K562 (cell line): Measurements from ENCODE around the gene LRMDA. TPM values are rescaled to one million over a fixed set of nuclear protein-coding genes. Genes with fewer than 3 reads are reported as not detected.

ENCODE experiments used
- ATAC-seq: fragments of 200-7000 bp; cut with Tn5 transposase; 3 replicates; pipeline ENCODE4 v1.9.1; 2020; ENCODE audit warnings: moderate library complexity
- BruUV-seq: library from RNA; stranded (reverse); fragments of 400-500 nt; replicated peaks from 2 replicates; lab custom pipeline; 2021; lab: Mats Ljungman, UMichigan
- CTCF ChIA-PET: fragments of 300-600 bp; formaldehyde crosslinking; extraction: SDS; loops from one replicate; lab custom pipeline; 2021; ENCODE audit warnings: low intra/inter-chr PET ratio; lab: Yijun Ruan, JAX
- POLR2A ChIA-PET: fragments of 300-600, 350-650 bp; sonication (Branson Sonifier 250); formaldehyde crosslinking; extraction: SDS; loops from one replicate; lab custom pipeline; 2021; ENCODE audit warnings: antibody characterized with exemption, inconsistent platforms; lab: Yijun Ruan, JAX
- DNase-seq, 4 experiments: peaks; one replicate each; pipeline versions ENCODE4 v3.0.0 to v3.0.0-alpha.2; 2011 to 2018; ENCODE audit warnings: low spot score in 3 of 4, mixed read lengths in 3 of 4; ENCODE audit errors: extremely low read depth in 1 of 4
- FAIRE-seq: peaks from 2 replicates; lab custom pipeline; 2011; peaks lifted over from hg19 to GRCh38; lab: Jason Lieb, UNC
- H2AFZ ChIP-seq: 2 replicates; pipeline ENCODE4 v1.6.0; 2011; ENCODE audit warnings: low read depth, low read length, control low read depth, inconsistent platforms
- H3K27ac ChIP-seq: fragments of 200-600 bp; 3 replicates; pipeline ENCODE4 v1.8.0; 2011; ENCODE audit warnings: low read depth, mild to moderate bottlenecking, control low read depth, inconsistent platforms, low read length, moderate library complexity, mixed read lengths; ENCODE audit errors: extremely low read depth
- H3K27me3 ChIP-seq, 2 experiments: fragments of 300-600 bp in 1 of 2; 2 replicates in 1 of 2; 3 replicates in 1 of 2; pipeline versions ENCODE4 v1.6.0 to v1.8.0; 2011; ENCODE audit warnings: inconsistent platforms in 2 of 2, low read length in 2 of 2, mild to moderate bottlenecking in 1 of 2, mixed read lengths in 1 of 2, moderate library complexity in 1 of 2; ENCODE audit not compliant: control insufficient read depth in 2 of 2, insufficient read depth in 2 of 2
- H3K36me3 ChIP-seq: fragments of 300-600 bp; 3 replicates; pipeline ENCODE4 v1.8.0; 2011; ENCODE audit warnings: mild to moderate bottlenecking, low read length, inconsistent platforms; ENCODE audit not compliant: control insufficient read depth, insufficient read depth
- H3K4me1 ChIP-seq, 2 experiments: fragments of 200-600 bp in 1 of 2; replicated peaks in 1 of 2; 2 replicates in 1 of 2; 3 replicates in 1 of 2; pipeline versions ENCODE4 v1.5.1 to v1.8.0; 2011; ENCODE audit warnings: inconsistent platforms in 2 of 2, low read length in 2 of 2, mild to moderate bottlenecking in 1 of 2, mixed read lengths in 1 of 2, moderate library complexity in 1 of 2; ENCODE audit not compliant: control insufficient read depth in 2 of 2, insufficient read depth in 2 of 2
- H3K4me2 ChIP-seq: 2 replicates; pipeline ENCODE4 v1.6.1; 2011; ENCODE audit warnings: low read length, control low read depth, inconsistent platforms, mixed read lengths; ENCODE audit not compliant: insufficient read depth
- H3K4me3 ChIP-seq: fragments of 200-600 bp; sonication (generic), shearing (Covaris generic); 2 replicates; pipeline ENCODE4 v1.5.1; 2016; ENCODE audit warnings: control low read depth, inconsistent platforms
- H3K79me2 ChIP-seq: fragments of 200-600 bp; 3 replicates; pipeline ENCODE4 v1.8.0; 2011; ENCODE audit warnings: low read length, inconsistent platforms; ENCODE audit not compliant: control insufficient read depth, insufficient read depth
- H3K9ac ChIP-seq, 2 experiments: 2 replicates each; pipeline versions ENCODE4 v1.6.0 to v1.6.1; 2011; ENCODE audit warnings: low read depth in 2 of 2, low read length in 2 of 2, control low read depth in 1 of 2, inconsistent platforms in 1 of 2, mild to moderate bottlenecking in 1 of 2, mixed read lengths in 1 of 2; ENCODE audit not compliant: insufficient read depth in 1 of 2
- H3K9me1 ChIP-seq: one replicate; pipeline ENCODE4 v1.6.0; 2011; ENCODE audit warnings: inconsistent platforms, mild to moderate bottlenecking, low read length, moderate library complexity; ENCODE audit not compliant: control insufficient read depth, insufficient read depth
- H3K9me3 ChIP-seq: replicated peaks from 2 replicates; pipeline ENCODE4 v1.5.1; 2011; ENCODE audit warnings: low read depth, low read length, inconsistent platforms; ENCODE audit not compliant: control insufficient read depth, insufficient read depth
- H4K20me1 ChIP-seq: replicated peaks from 2 replicates; pipeline ENCODE4 v1.6.1; 2011; ENCODE audit warnings: low read length, inconsistent platforms, mixed read lengths; ENCODE audit not compliant: control insufficient read depth, insufficient read depth
- MED1 ChIP-seq: sonication (generic); formaldehyde crosslinking; IDR thresholded peaks from 2 replicates; pipeline ENCODE4 v1.8.1; 2023; ENCODE audit warnings: missing genetic modification reagents, borderline replicate concordance
- MIER1 ChIP-seq: fragments of 450-650 bp; IDR thresholded peaks from 2 replicates; pipeline ENCODE4 v1.6.1; 2016; ENCODE audit warnings: antibody characterized with exemption, mild to moderate bottlenecking, low read depth
- RBM39 ChIP-seq: fragments of 200-400 bp; formaldehyde crosslinking; optimal IDR thresholded peaks from 2 replicates; pipeline ENCODE3; 2018; ENCODE audit warnings: low read depth, low read length
- ZMIZ1 ChIP-seq, 2 experiments: fragments of 150-350 bp in 1 of 2; IDR thresholded peaks; 2 replicates each; pipeline ENCODE4 v1.6.1; 2012 to 2016; ENCODE audit warnings: low read depth in 2 of 2, low read length in 2 of 2, mild to moderate bottlenecking in 1 of 2, moderate library complexity in 1 of 2
- WGBS: fragments of 100-300 bp; shearing (Covaris generic); methylation state at CpG from one replicate; pipeline ENCODE4 v1.1.6; 2016; ENCODE audit warnings: low coverage, mixed read lengths; ENCODE audit not compliant: insufficient coverage; ENCODE audit errors: missing lambda C conversion rate; 5-methylcytosine and 5-hydroxymethylcytosine counted together
- in situ Hi-C: fragments of 300-500 bp; cut with MboI; formaldehyde crosslinking; loops from 4 replicates; pipeline ENCODE4 v1.15.0; 2018; ENCODE audit warnings: inconsistent platforms, mixed read lengths
- intact Hi-C: fragments of 100-400 bp; cut with micrococcal nuclease; formaldehyde crosslinking; loops from 2 replicates; pipeline ENCODE4 v1.14.2; 2022
- polyA plus RNA-seq, 8 experiments: library from polyadenylated mRNA; depleted of rRNA in 4 of 8; stranded (reverse) in 5 of 8; unstranded in 3 of 8; fragments of >200 nt; fragmentation: Nextera tagmentation in 2 of 8; fragmentation: Illumina TruSeq in 1 of 8; extraction: Ambion mirVana in 2 of 8; extraction: Trizol in 1 of 8; gene quantifications; 2 replicates each; pipeline versions ENCODE4 v1.2.1 to v1.2.3, GENCODE V29; 2011 to 2014; ENCODE audit warnings: inconsistent platforms in 1 of 8, missing spikeins in 1 of 8
- total RNA-seq, 7 experiments: library from RNA; depleted of rRNA in 6 of 7; stranded (reverse); fragments of >200 nt in 6 of 7; fragmentation: Illumina TruSeq in 2 of 7; extraction: Trizol in 2 of 7; gene quantifications; 2 replicates each; pipeline versions ENCODE4 v1.2.1 to v1.2.3, GENCODE V29; 2011 to 2021; ENCODE audit warnings: low replicate concordance in 1 of 7
- TF ChIP-seq, protein P1 (sequence below), 2 experiments: fragments of 450-650 bp; IDR thresholded peaks; 2 replicates each; pipeline ENCODE4 v1.6.1; 2016; ENCODE audit warnings: mild to moderate bottlenecking in 2 of 2, borderline replicate concordance in 1 of 2, low read depth in 1 of 2, moderate library complexity in 1 of 2

The LRMDA gene
- total and polyA plus RNA-seq, 9 of the 15 experiments (the other 6 are each of a cell fraction or from before 2014, with no cell fraction given) = 0.25 TPM; not detected in 8

GRCh38 chr10:75736151-75736640 lies 304.8 kb downstream of the LRMDA start:
- no peak overlapping the region for H3K27ac ChIP-seq
- H3K9me3 ChIP-seq = no peaks in the 10 kb centered on the region
- in situ Hi-C loops (no loop called here), intact Hi-C loops (no loop called here)
- H3K4me1 ChIP-seq = no peaks in the 10 kb centered on the region
- H3K4me2 ChIP-seq = no peak overlapping the region
- no peak overlapping the region for H2AFZ ChIP-seq
- no TSS peak for BruUV-seq
- H3K27me3 ChIP-seq = peaks cover 5 to 23% of the 10 kb centered on the region in 2 experiments; a peak in 4 of 5 replicates
- no peak overlapping the region for H3K9ac ChIP-seq
- H4K20me1 ChIP-seq = no peaks in the 10 kb centered on the region
- WGBS = 0% methylated on average over 5 of the region's 5 CpGs
- no peak for ATAC-seq
- FAIRE-seq = no peak
- DNase-seq = no peak
- no peak overlapping the region for H3K4me3 ChIP-seq
- H3K9me1 ChIP-seq = no peaks in the 10 kb centered on the region
- H3K36me3 ChIP-seq = no peaks in the 10 kb centered on the region
- POLR2A ChIA-PET = interaction anchor here (1.8 kb wide), 1 partner anchor 10 kb away, joined by 5 read pairs; no protein-coding TSS in a partner anchor
- H3K79me2 ChIP-seq = no peaks in the 10 kb centered on the region
- CTCF ChIA-PET = no interaction called here
- no peak for TF ChIP-seq ZMIZ1 (IDR thresholded peaks at IDR 0.05; ENCODE audit: low read depth in 2 of 2, low read length in 2 of 2)
- no peak for TF ChIP-seq MED1 (CRISPR knock-in tag)
- no peak for TF ChIP-seq MIER1
- TF ChIP-seq, protein P1, sequence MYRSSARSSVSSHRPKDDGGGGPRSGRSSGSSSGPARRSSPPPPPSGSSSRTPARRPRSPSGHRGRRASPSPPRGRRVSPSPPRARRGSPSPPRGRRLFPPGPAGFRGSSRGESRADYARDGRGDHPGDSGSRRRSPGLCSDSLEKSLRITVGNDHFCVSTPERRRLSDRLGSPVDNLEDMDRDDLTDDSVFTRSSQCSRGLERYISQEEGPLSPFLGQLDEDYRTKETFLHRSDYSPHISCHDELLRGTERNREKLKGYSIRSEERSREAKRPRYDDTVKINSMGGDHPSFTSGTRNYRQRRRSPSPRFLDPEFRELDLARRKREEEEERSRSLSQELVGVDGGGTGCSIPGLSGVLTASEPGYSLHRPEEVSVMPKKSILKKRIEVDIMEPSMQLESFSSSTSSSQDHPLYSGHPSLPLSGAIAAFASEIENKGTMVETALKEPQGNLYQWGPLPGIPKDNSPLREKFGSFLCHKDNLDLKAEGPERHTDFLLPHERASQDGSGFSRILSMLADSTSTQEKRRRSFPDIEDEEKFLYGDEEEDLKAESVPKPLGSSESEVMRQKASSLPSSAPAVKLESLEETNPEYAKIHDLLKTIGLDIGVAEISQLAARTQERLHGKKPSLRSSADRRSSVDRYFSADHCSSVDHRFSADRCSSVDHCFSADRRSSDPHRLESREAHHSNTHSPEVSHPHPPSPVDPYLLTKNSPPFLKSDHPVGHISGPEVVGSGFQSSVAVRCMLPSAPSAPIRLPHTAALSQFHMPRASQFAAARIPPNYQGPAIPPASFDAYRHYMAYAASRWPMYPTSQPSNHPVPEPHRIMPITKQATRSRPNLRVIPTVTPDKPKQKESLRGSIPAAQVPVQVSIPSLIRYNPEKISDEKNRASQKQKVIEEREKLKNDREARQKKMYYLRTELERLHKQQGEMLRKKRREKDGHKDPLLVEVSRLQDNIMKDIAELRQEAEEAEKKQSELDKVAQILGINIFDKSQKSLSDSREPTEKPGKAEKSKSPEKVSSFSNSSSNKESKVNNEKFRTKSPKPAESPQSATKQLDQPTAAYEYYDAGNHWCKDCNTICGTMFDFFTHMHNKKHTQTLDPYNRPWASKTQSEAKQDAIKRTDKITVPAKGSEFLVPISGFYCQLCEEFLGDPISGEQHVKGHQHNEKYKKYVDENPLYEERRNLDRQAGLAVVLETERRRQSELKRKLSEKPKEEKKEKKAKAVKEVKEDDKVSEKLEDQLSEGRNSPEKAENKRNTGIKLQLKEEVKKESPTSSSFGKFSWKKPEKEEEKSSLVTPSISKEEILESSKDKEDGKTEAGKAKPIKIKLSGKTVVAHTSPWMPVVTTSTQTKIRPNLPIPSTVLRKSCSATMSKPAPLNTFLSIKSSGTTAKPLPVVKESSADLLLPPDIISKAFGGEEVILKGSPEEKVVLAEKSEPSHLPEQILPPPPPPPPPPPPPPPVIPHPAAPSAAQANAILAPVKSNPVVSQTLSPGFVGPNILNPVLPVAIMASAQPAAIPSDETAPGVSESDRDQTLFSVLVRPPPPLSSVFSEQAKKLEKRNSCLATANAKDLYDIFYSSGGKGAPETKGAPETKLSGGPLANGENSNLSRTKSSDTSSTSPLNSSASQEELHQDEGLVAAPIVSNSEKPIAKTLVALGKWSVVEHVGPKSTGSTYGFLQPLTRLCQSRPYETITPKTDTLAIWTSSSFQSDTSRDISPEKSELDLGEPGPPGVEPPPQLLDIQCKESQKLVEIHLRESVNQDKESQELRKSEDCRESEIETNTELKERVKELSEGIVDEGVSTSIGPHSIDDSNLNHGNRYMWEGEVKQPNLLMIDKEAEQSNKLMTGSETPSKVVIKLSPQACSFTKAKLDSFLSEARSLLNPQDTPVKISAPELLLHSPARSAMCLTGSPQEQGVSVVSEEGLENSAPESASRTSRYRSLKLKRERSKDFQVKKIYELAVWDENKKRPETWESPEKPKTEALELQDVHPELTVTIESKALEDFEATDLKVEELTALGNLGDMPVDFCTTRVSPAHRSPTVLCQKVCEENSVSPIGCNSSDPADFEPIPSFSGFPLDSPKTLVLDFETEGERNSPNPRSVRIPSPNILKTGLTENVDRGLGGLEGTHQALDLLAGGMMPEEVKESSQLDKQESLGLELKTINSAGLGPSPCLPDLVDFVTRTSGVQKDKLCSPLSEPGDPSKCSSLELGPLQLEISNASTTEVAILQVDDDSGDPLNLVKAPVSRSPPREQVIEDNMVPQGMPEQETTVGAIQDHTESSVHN (IDR thresholded peaks at IDR 0.05; ENCODE audit: borderline replicate concordance in 1 of 2, low read depth in 1 of 2) = no peak
- no peak for TF ChIP-seq RBM39
